Endodermal cell (in vitro differentiated cells): ENCODE data around the gene SIK2. TPM values are rescaled to one million over a fixed set of nuclear protein-coding genes. Genes with fewer than 3 reads are reported as not detected.

Source experiments
- DNase-seq: peaks from one replicate; pipeline ENCODE4 v3.0.0-alpha.2; 2017
- H3K27ac ChIP-seq: 2 replicates; pipeline ENCODE4 v1.5.1; 2013; ENCODE audit warnings: mild to moderate bottlenecking, low read depth, low read length, moderate library complexity
- H3K27me3 ChIP-seq: 2 replicates; pipeline ENCODE4 v1.6.1; 2013; ENCODE audit warnings: mild to moderate bottlenecking, low read length, moderate library complexity; ENCODE audit not compliant: insufficient read depth, control insufficient read depth, poor library complexity, severe bottlenecking
- H3K36me3 ChIP-seq: 2 replicates; pipeline ENCODE4 v1.7.0; 2013; ENCODE audit warnings: mild to moderate bottlenecking, low read length, moderate library complexity; ENCODE audit not compliant: control insufficient read depth, insufficient read depth
- H3K4me1 ChIP-seq: one replicate; pipeline ENCODE4 v1.7.0; 2013; ENCODE audit warnings: low read length; ENCODE audit not compliant: control insufficient read depth, insufficient read depth
- H3K4me3 ChIP-seq: 2 replicates; pipeline ENCODE4 v1.5.1; 2013; ENCODE audit warnings: mild to moderate bottlenecking, low read length, moderate library complexity
- H3K9ac ChIP-seq: 2 replicates; pipeline ENCODE4 v1.6.1; 2013; ENCODE audit warnings: mild to moderate bottlenecking, low read length, moderate library complexity; ENCODE audit not compliant: poor library complexity, severe bottlenecking; ENCODE audit errors: extremely low read depth
- H3K9me3 ChIP-seq: 2 replicates; pipeline ENCODE4 v1.6.1; 2013; ENCODE audit warnings: mild to moderate bottlenecking, low read length, moderate library complexity; ENCODE audit not compliant: control insufficient read depth
- H3K27ac Mint-ChIP-seq: 2 replicates; pipeline ENCODE4 v1.8.0; 2020; ENCODE audit warnings: mixed read lengths
- H3K27me3 Mint-ChIP-seq: 2 replicates; pipeline ENCODE4 v1.8.0; 2021; ENCODE audit warnings: mild to moderate bottlenecking, mixed read lengths; ENCODE audit not compliant: insufficient read depth
- H3K36me3 Mint-ChIP-seq: 2 replicates; pipeline ENCODE4 v1.8.0; 2020; ENCODE audit warnings: low read depth, mixed read lengths
- H3K4me1 Mint-ChIP-seq: 2 replicates; pipeline ENCODE4 v1.8.0; 2020; ENCODE audit warnings: mixed read lengths
- H3K4me3 Mint-ChIP-seq: 2 replicates; pipeline ENCODE4 v1.8.0; 2020; ENCODE audit warnings: mild to moderate bottlenecking, moderate library complexity, mixed read lengths
- H3K9me3 Mint-ChIP-seq: 2 replicates; pipeline ENCODE4 v1.8.0; 2020; ENCODE audit warnings: mild to moderate bottlenecking, mixed read lengths
- CTCF ChIP-seq: fragments of 200-600 bp; sonication (generic); conservative IDR thresholded peaks from 2 replicates; pipeline ENCODE4 v1.5.0; 2021; ENCODE audit warnings: antibody characterized with exemption, mild to moderate bottlenecking
- WGBS, 2 experiments: methylation state at CpG; one replicate each; pipeline versions ENCODE4 v1.1.5 to v1.1.7; 2013; ENCODE audit warnings: missing lambda C conversion rate in 2 of 2, mixed read lengths in 1 of 2; ENCODE audit not compliant: insufficient coverage in 1 of 2, insufficient read length in 1 of 2; 5-methylcytosine and 5-hydroxymethylcytosine counted together
- total RNA-seq, 2 donors: library from RNA; stranded (reverse); fragmentation: NEBNext Ultra II Directional in 1 of 2; extraction: Animal tissue kit (Norgen Biotek cat#: 25700) in 1 of 2; gene quantifications; 2 replicates in 1 of 2; 3 replicates in 1 of 2; pipeline ENCODE4 v1.2.1, GENCODE V29; 2021

SIK2 gene
- total RNA-seq, 2 donors from 2014 or later, result 13.2 to 13.4 TPM

- H3K4me3 Mint-ChIP-seq, result no peak overlapping the region
- no peaks in the 10 kb centered on the region for H3K4me1 ChIP-seq
- no peak overlapping the region for H3K4me3 ChIP-seq
- H3K27me3 ChIP-seq, result no peaks in the 10 kb centered on the region
- H3K36me3 Mint-ChIP-seq, result peaks cover 35% of the 10 kb centered on the region
- peaks cover 5% of the 10 kb centered on the region for H3K9me3 ChIP-seq
- 93 to 97% methylated on average over 3 of the region's 4 CpGs for WGBS, 2 experiments
- no peak for DNase-seq
- H3K27me3 Mint-ChIP-seq, result no peaks in the 10 kb centered on the region
- H3K4me1 Mint-ChIP-seq, result no peaks in the 10 kb centered on the region
- H3K27ac Mint-ChIP-seq, result no peak overlapping the region
- H3K27ac ChIP-seq, result no peak overlapping the region
- no peaks in the 10 kb centered on the region for H3K9me3 Mint-ChIP-seq
- no peak overlapping the region for H3K9ac ChIP-seq
- peaks cover 43% of the 10 kb centered on the region for H3K36me3 ChIP-seq
- TF ChIP-seq CTCF, result no peak
Measured at GRCh38 chr11:111617286-111617685, 15.0 kb downstream of the SIK2 start.

GRCh38 chr11:111620518-111620917 lies 18.3 kb downstream of the SIK2 start:
- DNase-seq, result no peak
- no peak for TF ChIP-seq CTCF
- Mint-ChIP-seq H3K27me3 (no peaks in the 10 kb centered on the region), H3K4me1 (peaks cover 7% of the 10 kb centered on the region), H3K36me3 (peaks cover 46% of the 10 kb centered on the region), H3K9me3 (no peaks in the 10 kb centered on the region), H3K27ac (no peak overlapping the region), H3K4me3 (no peak overlapping the region)
- Histone ChIP-seq H3K9me3 (peaks cover 10% of the 10 kb centered on the region), H3K27me3 (no peaks in the 10 kb centered on the region), H3K36me3 (peaks cover 52% of the 10 kb centered on the region), H3K27ac (no peak overlapping the region), H3K4me1 (no peaks in the 10 kb centered on the region), H3K9ac (no peak overlapping the region), H3K4me3 (no peak overlapping the region)

GRCh38 chr11:111623527-111624030 lies 21.3 kb downstream of the SIK2 start:
- Histone ChIP-seq H3K27ac (no peak overlapping the region), H3K36me3 (peaks cover 33% of the 10 kb centered on the region), H3K9me3 (peaks cover 10% of the 10 kb centered on the region), H3K9ac (no peak overlapping the region), H3K4me1 (no peaks in the 10 kb centered on the region), H3K27me3 (no peaks in the 10 kb centered on the region), H3K4me3 (no peak overlapping the region)
- no peaks in the 10 kb centered on the region for H3K27me3 Mint-ChIP-seq
- no peak overlapping the region for H3K4me3 Mint-ChIP-seq
- WGBS, 2 experiments, result 82 to 88% methylated on average over 2 to 4 of the region's 4 CpGs
- H3K9me3 Mint-ChIP-seq, result no peaks in the 10 kb centered on the region
- H3K36me3 Mint-ChIP-seq, result peaks cover 34% of the 10 kb centered on the region
- no peak for DNase-seq
- TF ChIP-seq CTCF, result no peak
- H3K27ac Mint-ChIP-seq, result peak overlapping the region; percentile 67
- H3K4me1 Mint-ChIP-seq, result peaks cover 7% of the 10 kb centered on the region
